Stomach (tissue), 9 donors: ENCODE data around the gene ASIP. TPM values are rescaled to one million over a fixed set of nuclear protein-coding genes. Genes with fewer than 3 reads are reported as not detected.
"Not testable (repeated sequence)": the region's sequence is repeated elsewhere in the genome, so short reads cannot be mapped to it uniquely, and the experiment has no call there.

Experiments used
- DNase-seq, 2 donors: peaks; one replicate each; pipeline versions ENCODE4 v3.0.0 to v3.0.0-alpha.2; 2013 to 2019
- H3K27ac ChIP-seq, 5 donors: fragments of 200-600 bp in 4 of 5; sonication (generic) in 4 of 5; one replicate each; pipeline ENCODE4 v1.5.1; 2013 to 2019; ENCODE audit warnings: mild to moderate bottlenecking in 1 of 5, moderate library complexity in 1 of 5
- H3K27me3 ChIP-seq, 3 donors: fragments of 200-600 bp; sonication (generic); one replicate each; pipeline ENCODE4 v1.5.1; 2017 to 2019; ENCODE audit warnings: mixed run types in 1 of 3
- H3K36me3 ChIP-seq, 4 donors: fragments of 200-600 bp; sonication (generic); 1 replicate in 3 of 4; 2 replicates in 1 of 4; pipeline ENCODE4 v1.5.1; 2016 to 2019
- H3K4me1 ChIP-seq, 4 donors: fragments of 200-600 bp; sonication (generic); one replicate each; pipeline ENCODE4 v1.5.1; 2016 to 2019
- H3K4me3 ChIP-seq, 4 donors: fragments of 200-600 bp; sonication (generic) in 3 of 4; one replicate each; pipeline ENCODE4 v1.5.1; 2016 to 2019; ENCODE audit warnings: mild to moderate bottlenecking in 1 of 4
- H3K9me3 ChIP-seq, 4 donors: fragments of 200-600 bp; sonication (generic); one replicate each; pipeline ENCODE4 v1.5.1; 2016 to 2019
- CTCF ChIP-seq, 7 experiments: fragments of 450-650 bp in 4 of 7; fragments of 200-600 bp in 3 of 7; sonication (generic) in 3 of 7; IDR thresholded peaks; one replicate each; pipeline ENCODE4 v1.5.1; 2016 to 2019; ENCODE audit warnings: antibody characterized with exemption in 7 of 7, control low read depth in 2 of 7, mild to moderate bottlenecking in 1 of 7
- EP300 ChIP-seq: sonication (generic); formaldehyde crosslinking; IDR thresholded peaks from one replicate; pipeline ENCODE4 v1.6.1; 2017; ENCODE audit warnings: antibody characterized with exemption
- POLR2A ChIP-seq, 4 donors: fragments of 450-650 bp; IDR thresholded peaks; one replicate each; pipeline ENCODE4 v1.6.1; 2016; ENCODE audit warnings: antibody characterized with exemption in 4 of 4, control low read depth in 2 of 4, mild to moderate bottlenecking in 1 of 4, moderate library complexity in 1 of 4
- POLR2AphosphoS5 ChIP-seq, 3 donors: sonication (generic); formaldehyde crosslinking; IDR thresholded peaks; one replicate each; pipeline ENCODE4 v1.6.1; 2016; ENCODE audit warnings: antibody characterized with exemption in 3 of 3
- WGBS, 5 donors: extraction: QIAGEN DNeasy Blood & Tissue Kit in 3 of 5; methylation state at CpG; one replicate each; pipeline versions ENCODE4 v1.1.5 to v1.1.7; 2013 to 2018; 5-methylcytosine and 5-hydroxymethylcytosine counted together
- intact Hi-C: fragments of 100-400 bp; cut with DNase I; formaldehyde crosslinking; loops from one replicate; pipeline ENCODE4 v1.15.1; 2023; ENCODE audit warnings: low total_unique reads
- polyA plus RNA-seq, 3 donors: library from polyadenylated mRNA; stranded (reverse); fragments of 200-250 nt; gene quantifications; one replicate each; pipeline ENCODE4 v1.2.3, GENCODE V29; 2013
- total RNA-seq, 5 donors: library from RNA; depleted of rRNA; stranded (reverse); fragments of >200 nt; gene quantifications; one replicate each; pipeline versions ENCODE4 v1.1.0 to v1.2.3, GENCODE V29; 2014 to 2016
- donor health status: healthy with polysubstance abuse.
- donor health status: Bipolar disorder and iron deficiency.
- donor health status: healthy.

Gene ASIP
- total and polyA plus RNA-seq, 8 donors: 0.35 to 1.1 TPM; not detected in 6

- Histone ChIP-seq H3K4me3 (no peak overlapping the region), H3K9me3 (no peaks in the 10 kb centered on the region), H3K4me1 (peaks cover 0 to 11% (median 0%) of the 10 kb centered on the region in 4 donors), H3K27me3 (no peaks in the 10 kb centered on the region), H3K27ac (no peak overlapping the region), H3K36me3 (no peaks in the 10 kb centered on the region)
- no peak for DNase-seq
- TF ChIP-seq POLR2AphosphoS5 (IDR thresholded peaks at IDR 0.05) (no peak), POLR2A (IDR thresholded peaks at IDR 0.05) (no peak), CTCF (IDR thresholded peaks at IDR 0.05) (no peak), EP300 (no peak)
- 82 to 98% (median 97%) methylated on average over 2 of the region's 2 CpGs for WGBS, 5 donors
- intact Hi-C loops: no loop called here
Measured at GRCh38 chr20:34251619-34252018, 10.4 kb downstream of the ASIP start.

GRCh38 chr20:34252431-34253086, 11.3 kb downstream of the ASIP start:
- H3K36me3 ChIP-seq, H3K27ac ChIP-seq, H3K4me3 ChIP-seq, H3K27me3 ChIP-seq, intact Hi-C loops, DNase-seq, H3K9me3 ChIP-seq: not testable (repeated sequence)
- peaks cover 0 to 11% (median 0%) of the 10 kb centered on the region in 4 donors for H3K4me1 ChIP-seq
- WGBS, 5 donors: 62 to 72% (median 65%) methylated on average over 7 of the region's 7 CpGs

- Histone ChIP-seq H3K36me3 (no peaks in the 10 kb centered on the region), H3K27ac (no peak overlapping the region), H3K27me3 (no peaks in the 10 kb centered on the region), H3K4me3 (no peak overlapping the region), H3K9me3 (no peaks in the 10 kb centered on the region), H3K4me1 (no peaks in the 10 kb centered on the region)
- no peak for DNase-seq
- intact Hi-C loops: no loop called here
- 61 to 80% (median 68%) methylated on average over 1 of the region's 1 CpG for WGBS, 5 donors
- no peak for TF ChIP-seq CTCF (IDR thresholded peaks at IDR 0.05)
- no peak for TF ChIP-seq POLR2A (IDR thresholded peaks at IDR 0.05)
- TF ChIP-seq EP300: no peak
- no peak for TF ChIP-seq POLR2AphosphoS5 (IDR thresholded peaks at IDR 0.05)
Measured at GRCh38 chr20:34254979-34255378, 13.8 kb downstream of the ASIP start.

GRCh38 chr20:34256629-34257124, 15.5 kb downstream of the ASIP start:
- H3K27me3 ChIP-seq: no peaks in the 10 kb centered on the region
- TF ChIP-seq POLR2AphosphoS5 (IDR thresholded peaks at IDR 0.05): no peak
- no peak for TF ChIP-seq POLR2A (IDR thresholded peaks at IDR 0.05)
- no peak for TF ChIP-seq CTCF (IDR thresholded peaks at IDR 0.05)
- TF ChIP-seq EP300: no peak
- no peaks in the 10 kb centered on the region for H3K9me3 ChIP-seq
- intact Hi-C loops: no loop called here
- WGBS, 5 donors: 66 to 86% (median 80%) methylated on average over 5 of the region's 5 CpGs
- H3K4me3 ChIP-seq: no peak overlapping the region
- no peak overlapping the region for H3K27ac ChIP-seq
- H3K36me3 ChIP-seq: no peaks in the 10 kb centered on the region
- DNase-seq: no peak
- no peaks in the 10 kb centered on the region for H3K4me1 ChIP-seq
